Measurements from ENCODE around the gene SMIM30.
A peak's percentile ranks its signal among the peaks of the same experiment; 100 is the strongest.

The SMIM30 gene

GRCh38 chr7:113087071-113087998 is 31.0 kb downstream of the SMIM30 start:
- H3K27me3 Mint-ChIP-seq: peaks cover 27% of the 10 kb centered on the region
- H3K4me1 Mint-ChIP-seq (ENCODE audit: low read depth): peaks cover 6% of the 10 kb centered on the region
- no peaks in the 10 kb centered on the region for H3K9me3 Mint-ChIP-seq
- no peaks in the 10 kb centered on the region for H3K36me3 Mint-ChIP-seq (ENCODE audit: low read depth)
- H3K4me3 Mint-ChIP-seq: no peak overlapping the region
- intact Hi-C loops (cut with micrococcal nuclease): no loop called here
- no peak overlapping the region for H3K27ac Mint-ChIP-seq

DNA sequence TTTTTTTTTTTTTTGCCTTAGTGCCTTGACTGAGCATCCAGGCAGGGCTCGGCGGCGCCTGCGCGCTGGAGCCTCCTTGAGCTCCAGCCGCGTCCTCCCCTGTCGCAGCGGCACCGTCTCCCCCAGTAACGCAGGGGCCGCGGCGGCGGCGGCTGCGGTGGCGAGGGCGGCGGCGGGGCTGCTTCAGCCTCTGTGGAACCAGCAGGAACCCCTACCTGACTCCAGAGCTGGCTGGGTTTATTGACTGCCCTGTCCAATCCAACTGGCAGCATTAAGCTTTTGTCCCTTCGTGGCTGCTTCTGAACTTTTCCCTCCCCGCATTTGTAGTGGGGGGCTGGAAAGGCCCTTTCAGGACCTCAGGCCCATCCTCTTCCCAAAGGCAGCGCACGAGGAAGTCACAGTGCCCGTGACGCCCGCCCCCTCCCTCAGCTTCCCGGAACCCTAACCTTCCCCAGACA is 31.9 kb downstream of the SMIM30 start, which contains the start of gene GPR85:
Gene GPR85, minus strand, starts transcription at position 397 of the 458 bp plus-strand sequence. CDS start 2,106 bp downstream, outside the sequence.
- H3K36me3 Mint-ChIP-seq (ENCODE audit: low read depth): no peaks in the 10 kb centered on the region
- peaks cover 26% of the 10 kb centered on the region for H3K27me3 Mint-ChIP-seq
- peaks cover 6% of the 10 kb centered on the region for H3K4me1 Mint-ChIP-seq (ENCODE audit: low read depth)
- intact Hi-C loops (cut with micrococcal nuclease): no loop called here
- no peaks in the 10 kb centered on the region for H3K9me3 Mint-ChIP-seq
- no peak within 1 kb of the TSS for H3K27ac Mint-ChIP-seq
- peak within 1 kb of the TSS; percentile 75 for H3K4me3 Mint-ChIP-seq

GRCh38 chr7:113085781-113086390 is 32.5 kb downstream of the SMIM30 start:
- intact Hi-C loops (cut with micrococcal nuclease): no loop called here
- no peaks in the 10 kb centered on the region for H3K36me3 Mint-ChIP-seq (ENCODE audit: low read depth)
- no peak overlapping the region for H3K4me3 Mint-ChIP-seq
- no peak overlapping the region for H3K27ac Mint-ChIP-seq
- H3K4me1 Mint-ChIP-seq (ENCODE audit: low read depth): peaks cover 6% of the 10 kb centered on the region
- no peaks in the 10 kb centered on the region for H3K9me3 Mint-ChIP-seq
- H3K27me3 Mint-ChIP-seq: peaks cover 26% of the 10 kb centered on the region

GRCh38 chr7:113084496-113085172 is 33.7 kb downstream of the SMIM30 start:
- H3K9me3 Mint-ChIP-seq: no peaks in the 10 kb centered on the region
- intact Hi-C loops (cut with micrococcal nuclease): no loop called here
- no peak overlapping the region for H3K27ac Mint-ChIP-seq
- no peaks in the 10 kb centered on the region for H3K36me3 Mint-ChIP-seq (ENCODE audit: low read depth)
- H3K4me1 Mint-ChIP-seq (ENCODE audit: low read depth): peaks cover 6% of the 10 kb centered on the region
- H3K4me3 Mint-ChIP-seq: no peak overlapping the region
- peaks cover 26% of the 10 kb centered on the region for H3K27me3 Mint-ChIP-seq

GRCh38 chr7:113083816-113084495 is 34.4 kb downstream of the SMIM30 start:
- no peak overlapping the region for H3K27ac Mint-ChIP-seq
- H3K4me1 Mint-ChIP-seq (ENCODE audit: low read depth): peaks cover 6% of the 10 kb centered on the region
- H3K4me3 Mint-ChIP-seq: no peak overlapping the region
- H3K27me3 Mint-ChIP-seq: peaks cover 26% of the 10 kb centered on the region
- intact Hi-C loops (cut with micrococcal nuclease): no loop called here
- no peaks in the 10 kb centered on the region for H3K9me3 Mint-ChIP-seq
- no peaks in the 10 kb centered on the region for H3K36me3 Mint-ChIP-seq (ENCODE audit: low read depth)

DNA sequence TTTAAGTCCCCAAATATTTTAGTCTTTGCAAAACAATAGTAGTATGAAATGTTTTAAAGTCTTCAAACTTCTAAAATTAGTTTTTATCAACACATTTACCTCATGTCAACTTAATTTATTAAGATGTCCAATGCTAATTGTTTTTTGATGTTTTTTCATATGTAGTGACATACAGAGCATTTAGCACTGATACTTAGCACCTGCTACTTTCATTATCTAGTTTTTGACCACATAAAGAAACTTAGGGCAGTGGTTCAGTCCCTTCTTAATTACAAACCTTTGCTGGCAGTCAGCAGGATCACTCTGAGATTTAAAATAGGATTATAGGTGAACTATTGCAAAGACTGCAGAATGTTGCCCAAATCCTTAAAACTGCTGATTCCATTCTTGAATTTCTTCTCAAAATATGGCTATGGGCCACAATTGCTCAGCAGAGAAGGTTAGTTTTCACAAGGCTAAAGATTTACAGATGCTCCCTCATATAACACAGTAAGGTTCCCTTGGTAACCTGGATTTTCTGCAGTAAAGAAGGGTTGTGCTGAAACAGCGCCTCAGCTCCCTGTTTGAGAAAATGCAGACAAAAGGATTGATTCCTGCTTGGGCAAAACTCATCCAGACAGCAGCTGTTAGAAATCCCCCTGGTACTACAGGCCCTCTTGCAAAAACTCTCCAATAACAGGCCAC is 35.1 kb downstream of the SMIM30 start:
- Mint-ChIP-seq H3K9me3 (no peaks in the 10 kb centered on the region), H3K27me3 (peaks cover 26% of the 10 kb centered on the region), H3K4me3 (no peak overlapping the region), H3K36me3 (ENCODE audit: low read depth) (no peaks in the 10 kb centered on the region), H3K27ac (no peak overlapping the region), H3K4me1 (ENCODE audit: low read depth) (peaks cover 6% of the 10 kb centered on the region)
- intact Hi-C loops (cut with micrococcal nuclease): no loop called here

DNA sequence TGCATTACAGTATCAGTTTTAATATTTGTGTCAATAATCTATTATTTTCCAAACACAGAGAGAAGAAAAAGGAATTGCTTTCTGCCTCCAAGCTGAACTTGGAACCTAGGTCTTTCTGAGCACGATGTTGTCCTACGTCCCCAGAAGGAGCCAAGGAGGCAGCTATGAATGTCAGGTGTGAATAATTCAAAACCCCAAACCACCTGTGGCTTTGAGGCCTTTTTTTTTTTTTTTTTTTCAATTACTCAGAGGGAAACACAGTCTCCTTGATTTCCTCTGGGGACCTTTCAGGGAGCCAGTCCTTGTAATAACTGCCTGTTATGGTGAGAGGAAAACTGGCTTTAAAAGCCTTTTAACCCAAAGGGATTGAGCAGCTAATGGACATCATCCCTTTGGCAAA is 40.0 kb downstream of the SMIM30 start:
- no peaks in the 10 kb centered on the region for H3K36me3 Mint-ChIP-seq (ENCODE audit: low read depth)
- no peak overlapping the region for H3K4me3 Mint-ChIP-seq
- H3K4me1 Mint-ChIP-seq (ENCODE audit: low read depth): no peaks in the 10 kb centered on the region
- peaks cover 6% of the 10 kb centered on the region for H3K27me3 Mint-ChIP-seq
- intact Hi-C loops (cut with micrococcal nuclease): loop anchor here (10.0 kb wide), 1 partner anchor 46 kb away; no protein-coding TSS in a partner anchor
- no peak overlapping the region for H3K27ac Mint-ChIP-seq
- H3K9me3 Mint-ChIP-seq: no peaks in the 10 kb centered on the region

DNA sequence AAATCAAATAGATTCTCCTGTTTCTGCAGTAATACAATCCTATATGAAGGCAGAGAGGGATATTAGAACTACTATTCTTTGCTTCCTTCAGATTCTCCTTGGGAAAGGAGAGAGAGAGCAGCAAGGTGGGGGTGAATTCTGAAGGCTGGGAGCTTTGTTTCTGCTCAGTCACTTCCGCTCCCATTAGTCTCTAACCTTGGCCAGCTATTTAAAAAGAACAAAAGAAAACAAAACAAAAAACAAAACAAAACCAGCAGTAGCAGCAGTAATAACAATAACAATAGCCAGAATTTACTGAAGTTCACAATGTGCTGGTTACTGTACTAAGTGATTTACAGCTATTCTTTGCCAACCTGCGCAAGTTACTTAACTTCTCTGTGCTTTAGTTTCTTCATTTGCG is 41.7 kb downstream of the SMIM30 start:
- Mint-ChIP-seq H3K36me3 (ENCODE audit: low read depth) (no peaks in the 10 kb centered on the region), H3K4me1 (ENCODE audit: low read depth) (no peaks in the 10 kb centered on the region), H3K4me3 (no peak overlapping the region), H3K9me3 (no peaks in the 10 kb centered on the region), H3K27me3 (peaks cover 6% of the 10 kb centered on the region), H3K27ac (no peak overlapping the region)
- intact Hi-C loops (cut with micrococcal nuclease): loop anchor here (10.0 kb wide), 1 partner anchor 48 kb away; no protein-coding TSS in a partner anchor

DNA sequence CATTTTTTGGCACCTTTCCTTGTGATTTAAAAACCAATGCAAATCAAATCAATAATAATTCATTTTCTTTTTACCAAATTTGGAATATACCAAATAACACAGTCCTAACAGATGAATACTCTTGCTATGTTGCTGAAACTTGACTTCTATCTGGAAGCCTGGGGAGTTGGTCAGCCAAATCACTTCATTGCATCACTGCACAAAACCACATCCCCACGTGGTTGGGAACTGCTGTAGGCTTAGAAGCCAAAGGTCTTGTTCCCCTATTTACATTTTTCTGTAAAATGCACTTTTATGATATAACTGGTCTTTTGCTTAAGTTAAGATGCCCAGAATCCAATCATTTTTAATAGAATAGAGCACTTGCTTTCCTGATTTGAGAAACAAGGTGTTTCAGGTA is 46.9 kb downstream of the SMIM30 start:
- no peaks in the 10 kb centered on the region for H3K9me3 Mint-ChIP-seq
- no peak overlapping the region for H3K4me3 Mint-ChIP-seq
- H3K27me3 Mint-ChIP-seq: peaks cover 1% of the 10 kb centered on the region
- no peaks in the 10 kb centered on the region for H3K4me1 Mint-ChIP-seq (ENCODE audit: low read depth)
- intact Hi-C loops (cut with micrococcal nuclease): loop anchor here (10.0 kb wide), 1 partner anchor 53 kb away; no protein-coding TSS in a partner anchor
- no peak overlapping the region for H3K27ac Mint-ChIP-seq
- H3K36me3 Mint-ChIP-seq (ENCODE audit: low read depth): no peaks in the 10 kb centered on the region
